HCT116 (cell line): ENCODE measurements around the gene FBXO31.

ENCODE experiments used
- CEBPB ChIP-seq: IDR thresholded peaks from 2 replicates; pipeline ENCODE4 v1.6.1; 2012; ENCODE audit warnings: low read depth
- EZH2 ChIP-seq: fragments of 200-600 bp; sonication (generic); IDR thresholded peaks from 2 replicates; pipeline ENCODE4 v1.6.1; 2017; ENCODE audit warnings: antibody characterized with exemption, mixed run types
- POLR2A ChIP-seq: IDR thresholded peaks from 2 replicates; pipeline ENCODE4 v1.7.0; 2011; ENCODE audit warnings: borderline replicate concordance; ENCODE audit not compliant: insufficient read depth, insufficient read length; ENCODE audit errors: extremely low read depth
- POLR2AphosphoS5 ChIP-seq: IDR thresholded peaks from 2 replicates; pipeline ENCODE4 v1.6.1; 2011; ENCODE audit warnings: mild to moderate bottlenecking, low read depth, low read length, moderate library complexity
- RAD21 ChIP-seq: IDR thresholded peaks from 2 replicates; pipeline ENCODE4 v1.6.1; 2012; ENCODE audit warnings: low read depth, mild to moderate bottlenecking
- SIN3A ChIP-seq: IDR thresholded peaks from 2 replicates; pipeline ENCODE4 v1.6.1; 2012; ENCODE audit warnings: low read depth
- TCF7L2 ChIP-seq: IDR thresholded peaks from 2 replicates; pipeline ENCODE4 v1.7.0; 2011; ENCODE audit warnings: borderline replicate concordance, inconsistent platforms; ENCODE audit not compliant: insufficient read depth, insufficient read length; ENCODE audit errors: extremely low read depth
- YY1 ChIP-seq: IDR thresholded peaks from 2 replicates; pipeline ENCODE4 v1.6.1; 2011; ENCODE audit warnings: low read length, low read depth, moderate library complexity, mild to moderate bottlenecking; ENCODE audit not compliant: insufficient replicate concordance; ENCODE audit errors: extremely low read depth
- TF ChIP-seq, protein P1 (sequence below), 3 experiments: fragments of 200-600 bp in 1 of 3; sonication (generic) in 1 of 3; IDR thresholded peaks in 2 of 3; conservative IDR thresholded peaks in 1 of 3; 2 replicates each; pipeline ENCODE4 v1.5.1; 2012 to 2017; ENCODE audit warnings: low read depth in 2 of 3, low read length in 2 of 3, antibody characterized with exemption in 1 of 3, borderline replicate concordance in 1 of 3, control low read depth in 1 of 3, mild to moderate bottlenecking in 1 of 3, mixed read lengths in 1 of 3, mixed run types in 1 of 3, moderate library complexity in 1 of 3; ENCODE audit not compliant: insufficient read depth in 1 of 3
- TF ChIP-seq, protein P2 (sequence below): IDR thresholded peaks from 2 replicates; pipeline ENCODE4 v1.6.1; 2012; ENCODE audit warnings: low read depth

DNA sequence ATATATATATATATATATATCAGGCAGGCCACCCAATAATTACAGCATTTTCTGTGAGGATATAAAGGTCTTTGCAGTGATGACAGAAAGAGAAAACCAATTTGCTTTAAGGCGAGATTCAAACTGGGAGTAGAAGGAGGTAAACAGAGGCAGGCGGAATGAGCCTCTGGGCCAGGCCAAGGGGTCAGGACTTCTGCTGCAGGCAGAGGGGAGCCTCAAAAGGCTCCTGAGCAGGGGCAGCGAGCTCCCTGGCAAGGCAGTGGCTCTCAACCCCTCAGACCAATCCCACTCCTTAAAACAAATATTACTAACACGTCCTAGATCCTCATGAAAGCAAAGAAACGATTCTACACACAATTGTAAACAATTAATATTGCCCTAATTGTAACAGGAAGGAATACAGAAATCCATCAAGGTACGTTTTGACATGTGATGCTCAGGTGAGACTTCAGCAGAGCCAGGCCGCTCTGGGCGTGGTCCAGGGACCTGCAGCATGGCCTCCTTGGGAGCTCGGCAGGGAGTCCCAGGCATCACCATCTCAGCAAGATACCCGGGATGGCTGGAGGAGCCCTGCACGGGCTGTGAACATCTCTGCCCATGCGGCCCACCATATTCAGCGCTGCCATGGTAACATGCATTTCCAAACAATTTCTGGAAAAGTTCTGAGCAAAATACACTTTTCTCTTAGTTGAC is 18.4 kb downstream of the FBXO31 start:
- TF ChIP-seq POLR2A (no peak), CEBPB (no peak), TCF7L2 (no peak), EZH2 (no peak), SIN3A (no peak), YY1 (no peak), POLR2AphosphoS5 (no peak), RAD21 (no peak)
- TF ChIP-seq, protein P1, sequence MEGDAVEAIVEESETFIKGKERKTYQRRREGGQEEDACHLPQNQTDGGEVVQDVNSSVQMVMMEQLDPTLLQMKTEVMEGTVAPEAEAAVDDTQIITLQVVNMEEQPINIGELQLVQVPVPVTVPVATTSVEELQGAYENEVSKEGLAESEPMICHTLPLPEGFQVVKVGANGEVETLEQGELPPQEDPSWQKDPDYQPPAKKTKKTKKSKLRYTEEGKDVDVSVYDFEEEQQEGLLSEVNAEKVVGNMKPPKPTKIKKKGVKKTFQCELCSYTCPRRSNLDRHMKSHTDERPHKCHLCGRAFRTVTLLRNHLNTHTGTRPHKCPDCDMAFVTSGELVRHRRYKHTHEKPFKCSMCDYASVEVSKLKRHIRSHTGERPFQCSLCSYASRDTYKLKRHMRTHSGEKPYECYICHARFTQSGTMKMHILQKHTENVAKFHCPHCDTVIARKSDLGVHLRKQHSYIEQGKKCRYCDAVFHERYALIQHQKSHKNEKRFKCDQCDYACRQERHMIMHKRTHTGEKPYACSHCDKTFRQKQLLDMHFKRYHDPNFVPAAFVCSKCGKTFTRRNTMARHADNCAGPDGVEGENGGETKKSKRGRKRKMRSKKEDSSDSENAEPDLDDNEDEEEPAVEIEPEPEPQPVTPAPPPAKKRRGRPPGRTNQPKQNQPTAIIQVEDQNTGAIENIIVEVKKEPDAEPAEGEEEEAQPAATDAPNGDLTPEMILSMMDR (IDR thresholded peaks at IDR 0.05 in 2 of 3, conservative IDR thresholded peaks at IDR 0.05 in 1 of 3; ENCODE audit: borderline replicate concordance in 1 of 3, insufficient read depth in 1 of 3, low read depth in 2 of 3, low read length in 2 of 3) = no peak
- TF ChIP-seq, protein P2, sequence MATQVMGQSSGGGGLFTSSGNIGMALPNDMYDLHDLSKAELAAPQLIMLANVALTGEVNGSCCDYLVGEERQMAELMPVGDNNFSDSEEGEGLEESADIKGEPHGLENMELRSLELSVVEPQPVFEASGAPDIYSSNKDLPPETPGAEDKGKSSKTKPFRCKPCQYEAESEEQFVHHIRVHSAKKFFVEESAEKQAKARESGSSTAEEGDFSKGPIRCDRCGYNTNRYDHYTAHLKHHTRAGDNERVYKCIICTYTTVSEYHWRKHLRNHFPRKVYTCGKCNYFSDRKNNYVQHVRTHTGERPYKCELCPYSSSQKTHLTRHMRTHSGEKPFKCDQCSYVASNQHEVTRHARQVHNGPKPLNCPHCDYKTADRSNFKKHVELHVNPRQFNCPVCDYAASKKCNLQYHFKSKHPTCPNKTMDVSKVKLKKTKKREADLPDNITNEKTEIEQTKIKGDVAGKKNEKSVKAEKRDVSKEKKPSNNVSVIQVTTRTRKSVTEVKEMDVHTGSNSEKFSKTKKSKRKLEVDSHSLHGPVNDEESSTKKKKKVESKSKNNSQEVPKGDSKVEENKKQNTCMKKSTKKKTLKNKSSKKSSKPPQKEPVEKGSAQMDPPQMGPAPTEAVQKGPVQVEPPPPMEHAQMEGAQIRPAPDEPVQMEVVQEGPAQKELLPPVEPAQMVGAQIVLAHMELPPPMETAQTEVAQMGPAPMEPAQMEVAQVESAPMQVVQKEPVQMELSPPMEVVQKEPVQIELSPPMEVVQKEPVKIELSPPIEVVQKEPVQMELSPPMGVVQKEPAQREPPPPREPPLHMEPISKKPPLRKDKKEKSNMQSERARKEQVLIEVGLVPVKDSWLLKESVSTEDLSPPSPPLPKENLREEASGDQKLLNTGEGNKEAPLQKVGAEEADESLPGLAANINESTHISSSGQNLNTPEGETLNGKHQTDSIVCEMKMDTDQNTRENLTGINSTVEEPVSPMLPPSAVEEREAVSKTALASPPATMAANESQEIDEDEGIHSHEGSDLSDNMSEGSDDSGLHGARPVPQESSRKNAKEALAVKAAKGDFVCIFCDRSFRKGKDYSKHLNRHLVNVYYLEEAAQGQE = no peak
